NCI-H1694 (cell line): Measurements from ENCODE around the gene ZMIZ1.

ENCODE experiments used
- DNase-seq: peaks from one replicate; lab custom pipeline; 2025; lab: John Stamatoyannopoulos, UW

The ZMIZ1 gene

GRCh38 chr10:79099898-79100448 lies 31.2 kb downstream of the ZMIZ1 start:
- DNase-seq: no peak

GRCh38 chr10:79100771-79101170 lies 32.0 kb downstream of the ZMIZ1 start:
- no peak for DNase-seq

- peak; percentile 91 for DNase-seq
Observed at GRCh38 chr10:79101560-79102497, 33.1 kb downstream of the ZMIZ1 start.

- DNase-seq: no peak
Observed at GRCh38 chr10:79102498-79102874, 33.7 kb downstream of the ZMIZ1 start.

GRCh38 chr10:79103129-79103528 lies 34.4 kb downstream of the ZMIZ1 start:
- DNase-seq: no peak

GRCh38 chr10:79103585-79103984 lies 34.8 kb downstream of the ZMIZ1 start:
- peak; percentile 38 for DNase-seq

- no peak for DNase-seq
Observed at GRCh38 chr10:79105150-79105739, 36.5 kb downstream of the ZMIZ1 start.

- no peak for DNase-seq
Observed at GRCh38 chr10:79105818-79106217, 37.1 kb downstream of the ZMIZ1 start.

GRCh38 chr10:79106256-79107050 lies 37.7 kb downstream of the ZMIZ1 start:
- no peak for DNase-seq

- peak; percentile 85 for DNase-seq
Observed at GRCh38 chr10:79107736-79108264, 39.0 kb downstream of the ZMIZ1 start.

- no peak for DNase-seq
Observed at GRCh38 chr10:79108728-79109127, 40.0 kb downstream of the ZMIZ1 start.

- no peak for DNase-seq
Observed at GRCh38 chr10:79111427-79111826, 42.7 kb downstream of the ZMIZ1 start.

GRCh38 chr10:79111846-79112614 lies 43.3 kb downstream of the ZMIZ1 start:
- no peak for DNase-seq

- no peak for DNase-seq
Observed at GRCh38 chr10:79112881-79113431, 44.2 kb downstream of the ZMIZ1 start.

GRCh38 chr10:79113827-79114226 lies 45.1 kb downstream of the ZMIZ1 start:
- DNase-seq: no peak

- DNase-seq: no peak
Observed at GRCh38 chr10:79115302-79115701, 46.5 kb downstream of the ZMIZ1 start.

GRCh38 chr10:79116368-79116767 lies 47.6 kb downstream of the ZMIZ1 start:
- DNase-seq: no peak

GRCh38 chr10:79116801-79117723 lies 48.3 kb downstream of the ZMIZ1 start:
- DNase-seq: no peak

GRCh38 chr10:79118286-79119202 lies 49.8 kb downstream of the ZMIZ1 start:
- no peak for DNase-seq
